Measurements from ENCODE around the gene RCOR3.

DNA sequence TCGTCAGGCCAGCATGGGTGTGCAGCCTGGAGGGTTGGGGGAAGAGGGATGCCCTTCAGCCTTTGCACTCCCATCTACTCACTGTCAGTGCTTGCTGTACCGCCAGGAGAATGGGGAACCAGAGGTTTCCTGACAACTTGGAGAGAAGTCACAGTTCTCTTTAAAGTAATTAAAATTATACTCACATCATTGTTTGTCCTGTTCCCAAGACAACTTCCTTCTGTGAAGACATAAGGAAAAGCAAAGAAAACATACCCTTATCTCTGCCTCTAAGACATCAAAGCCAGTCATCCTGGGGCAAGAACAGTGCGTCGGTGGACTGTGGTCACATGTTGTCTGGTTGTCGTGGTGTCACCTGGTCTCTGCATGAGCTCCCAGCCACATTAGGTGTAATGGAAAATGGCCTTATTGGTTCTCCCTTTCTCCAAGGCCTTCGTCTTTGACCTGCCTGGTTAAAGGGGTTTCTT is 85.0 kb downstream of the RCOR3 start:
- TF ChIP-seq POLR2A (IDR thresholded peaks at IDR 0.05) = no peak
- TF ChIP-seq, protein P1, sequence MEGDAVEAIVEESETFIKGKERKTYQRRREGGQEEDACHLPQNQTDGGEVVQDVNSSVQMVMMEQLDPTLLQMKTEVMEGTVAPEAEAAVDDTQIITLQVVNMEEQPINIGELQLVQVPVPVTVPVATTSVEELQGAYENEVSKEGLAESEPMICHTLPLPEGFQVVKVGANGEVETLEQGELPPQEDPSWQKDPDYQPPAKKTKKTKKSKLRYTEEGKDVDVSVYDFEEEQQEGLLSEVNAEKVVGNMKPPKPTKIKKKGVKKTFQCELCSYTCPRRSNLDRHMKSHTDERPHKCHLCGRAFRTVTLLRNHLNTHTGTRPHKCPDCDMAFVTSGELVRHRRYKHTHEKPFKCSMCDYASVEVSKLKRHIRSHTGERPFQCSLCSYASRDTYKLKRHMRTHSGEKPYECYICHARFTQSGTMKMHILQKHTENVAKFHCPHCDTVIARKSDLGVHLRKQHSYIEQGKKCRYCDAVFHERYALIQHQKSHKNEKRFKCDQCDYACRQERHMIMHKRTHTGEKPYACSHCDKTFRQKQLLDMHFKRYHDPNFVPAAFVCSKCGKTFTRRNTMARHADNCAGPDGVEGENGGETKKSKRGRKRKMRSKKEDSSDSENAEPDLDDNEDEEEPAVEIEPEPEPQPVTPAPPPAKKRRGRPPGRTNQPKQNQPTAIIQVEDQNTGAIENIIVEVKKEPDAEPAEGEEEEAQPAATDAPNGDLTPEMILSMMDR (IDR thresholded peaks at IDR 0.05) = no peak
- TF ChIP-seq POLR2AphosphoS5 (IDR thresholded peaks at IDR 0.05) = no peak
- TF ChIP-seq EP300 (IDR thresholded peaks at IDR 0.05; ENCODE audit: low read depth) = no peak
